GM21723 (cell line): ENCODE measurements around the gene PPM1K.
A peak's percentile ranks its signal among the peaks of the same experiment; 100 is the strongest.

ENCODE experiments used
- ATAC-seq: cut with Tn5 transposase; IDR thresholded peaks from one replicate; pipeline ENCODE4 v1.9.1; 2021; ENCODE audit warnings: mild to moderate bottlenecking, moderate library complexity; ENCODE audit not compliant: unreplicated experiment

Gene PPM1K

DNA sequence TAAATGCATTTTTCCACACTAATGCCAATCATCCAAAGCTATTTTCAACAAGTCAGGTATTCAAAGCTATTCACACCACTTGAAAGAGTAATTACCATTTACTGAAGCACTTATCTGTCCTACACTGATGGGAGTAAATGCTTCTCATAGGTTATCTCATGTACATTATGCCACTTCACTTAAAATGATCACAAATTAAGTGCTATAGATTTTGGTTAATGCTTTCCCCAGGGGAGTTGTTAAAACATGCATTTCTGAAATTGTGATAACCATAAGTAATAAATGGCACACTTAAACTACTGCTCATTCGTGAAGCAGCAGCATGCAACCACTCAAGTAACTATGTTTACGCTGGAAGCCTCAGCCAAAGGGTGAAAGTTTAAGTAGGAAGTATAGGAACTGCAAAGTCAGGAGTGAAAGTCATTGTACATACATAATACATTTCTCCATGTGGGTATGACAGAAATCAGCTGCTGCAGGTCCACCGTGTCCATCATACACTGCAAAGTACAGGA is 6.6 kb downstream of the PPM1K start:
- no peak for ATAC-seq

DNA sequence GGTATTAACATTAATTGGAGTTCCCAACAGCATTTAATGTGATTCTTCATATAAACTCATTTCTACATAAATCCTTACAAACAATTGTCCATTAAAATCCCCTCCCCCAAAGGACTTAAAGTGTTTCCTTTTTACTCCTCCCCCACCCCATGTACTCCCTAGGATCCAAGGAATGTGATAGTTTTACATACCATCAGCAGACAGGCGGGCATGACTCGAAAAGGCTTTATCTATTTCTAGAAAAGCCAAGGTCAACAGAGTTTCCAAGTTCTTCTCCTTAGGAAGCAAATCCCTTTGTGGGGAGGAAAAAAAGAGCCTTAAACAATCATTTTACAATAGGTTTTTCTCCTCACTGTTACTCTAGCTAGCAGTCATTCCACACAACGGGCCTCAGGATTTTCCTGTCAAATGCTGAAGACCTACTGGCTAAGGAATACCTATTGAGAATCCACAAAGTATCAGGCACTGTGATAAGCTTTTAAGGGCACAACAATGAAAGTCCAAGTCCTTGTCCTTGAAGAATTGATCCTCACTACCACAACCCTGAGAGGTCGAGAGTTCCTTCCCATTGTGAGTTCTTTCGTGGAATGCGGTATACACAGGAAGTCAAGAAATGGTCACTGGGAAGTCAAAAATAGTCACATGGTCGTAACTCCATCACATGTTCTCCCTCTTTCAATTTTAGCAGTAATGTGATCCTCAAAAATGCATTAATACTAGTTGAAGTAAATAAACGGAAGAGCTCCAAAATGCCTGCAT is 7.2 kb downstream of the PPM1K start:
- ATAC-seq: no peak

- ATAC-seq: peak; percentile 17
Observed at GRCh38 chr4:88275949-88276515, 8.3 kb downstream of the PPM1K start.

GRCh38 chr4:88275516-88275915 is 8.8 kb downstream of the PPM1K start:
- peak; percentile 75 for ATAC-seq

GRCh38 chr4:88268913-88269312 is 15.4 kb downstream of the PPM1K start:
- no peak for ATAC-seq

DNA sequence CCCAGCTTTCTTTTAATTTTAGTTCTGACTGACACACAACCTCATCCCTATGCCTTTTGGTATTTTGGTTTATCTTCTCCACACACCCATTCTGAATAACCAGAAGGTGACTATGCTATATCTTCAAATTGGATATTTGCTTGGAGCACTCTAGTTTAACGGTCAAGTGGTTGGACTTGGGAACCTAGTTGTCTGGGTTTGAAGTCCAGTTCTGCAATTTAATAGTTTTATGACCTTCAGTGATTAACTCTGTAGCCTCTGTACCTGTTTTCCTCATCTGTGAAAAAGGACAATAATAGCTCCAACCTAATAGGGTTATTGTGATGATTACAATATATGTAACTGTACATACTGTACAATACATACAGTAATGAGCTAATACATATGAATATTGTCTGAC is 20.0 kb downstream of the PPM1K start:
- no peak for ATAC-seq

GRCh38 chr4:88257726-88258125 is 26.6 kb downstream of the PPM1K start:
- no peak for ATAC-seq

GRCh38 chr4:88255111-88255510 is 29.2 kb downstream of the PPM1K start:
- ATAC-seq: no peak

DNA sequence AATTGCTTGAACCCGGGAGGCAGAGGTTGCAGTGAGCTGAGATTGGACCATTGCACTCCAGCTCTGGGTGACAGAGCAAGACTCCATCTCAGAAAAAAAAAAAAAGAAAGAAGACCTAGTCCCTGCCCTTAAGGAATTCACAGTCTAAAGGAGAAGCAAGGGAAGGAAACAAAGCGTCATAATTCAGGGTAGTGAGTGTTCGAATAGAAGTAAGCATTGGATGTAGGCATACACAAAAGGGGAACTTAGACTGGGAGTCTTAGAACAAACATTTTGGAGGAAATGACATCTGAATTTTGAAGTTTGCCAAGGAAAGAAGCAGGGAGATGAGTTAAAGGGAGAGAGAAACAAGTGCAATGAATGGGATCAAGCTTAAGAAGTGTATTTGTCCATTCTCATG is 32.4 kb downstream of the PPM1K start:
- ATAC-seq: no peak

- no peak for ATAC-seq
Observed at GRCh38 chr4:88247148-88247547, 37.2 kb downstream of the PPM1K start.

DNA sequence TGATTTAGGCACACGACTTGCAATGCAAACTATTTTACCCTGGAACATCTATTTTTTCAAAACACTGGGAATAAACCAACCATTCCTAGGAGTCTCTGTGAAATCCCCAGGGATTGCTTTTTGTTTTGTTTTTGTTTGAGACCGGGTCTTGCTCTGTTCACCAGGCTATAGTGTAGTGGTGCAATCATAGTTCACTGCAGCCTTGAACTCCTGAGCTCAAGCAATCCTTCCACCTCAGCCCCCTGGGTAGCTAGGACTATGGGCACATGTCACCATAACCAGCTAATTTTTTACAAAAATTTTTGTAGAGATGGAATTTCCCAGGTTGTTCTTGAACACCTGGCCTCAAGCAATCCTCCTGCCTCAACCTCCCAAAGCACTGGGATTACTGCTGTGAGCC is 37.8 kb downstream of the PPM1K start:
- no peak for ATAC-seq

GRCh38 chr4:88244816-88245579 is 39.4 kb downstream of the PPM1K start:
- no peak for ATAC-seq

GRCh38 chr4:88244056-88244455 is 40.3 kb downstream of the PPM1K start:
- no peak for ATAC-seq

DNA sequence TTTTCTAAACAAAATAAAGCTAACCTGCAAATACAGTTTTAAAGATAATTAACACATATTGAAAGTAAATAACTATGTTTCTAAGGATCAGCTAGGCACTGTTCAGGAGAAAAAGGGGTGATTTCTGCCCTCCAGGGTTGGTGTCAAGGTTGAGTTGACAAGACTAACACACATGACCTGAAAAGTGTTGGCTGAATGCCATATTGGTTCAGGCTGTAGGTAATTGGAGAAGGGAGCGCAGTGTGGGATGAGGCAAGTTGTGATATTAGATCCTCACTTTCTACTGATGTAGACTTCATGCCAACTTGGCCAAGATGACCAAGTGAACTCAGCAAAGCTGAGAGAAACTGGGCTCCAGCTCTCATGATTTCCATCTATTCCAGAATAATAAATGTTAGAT is 42.2 kb downstream of the PPM1K start:
- no peak for ATAC-seq

DNA sequence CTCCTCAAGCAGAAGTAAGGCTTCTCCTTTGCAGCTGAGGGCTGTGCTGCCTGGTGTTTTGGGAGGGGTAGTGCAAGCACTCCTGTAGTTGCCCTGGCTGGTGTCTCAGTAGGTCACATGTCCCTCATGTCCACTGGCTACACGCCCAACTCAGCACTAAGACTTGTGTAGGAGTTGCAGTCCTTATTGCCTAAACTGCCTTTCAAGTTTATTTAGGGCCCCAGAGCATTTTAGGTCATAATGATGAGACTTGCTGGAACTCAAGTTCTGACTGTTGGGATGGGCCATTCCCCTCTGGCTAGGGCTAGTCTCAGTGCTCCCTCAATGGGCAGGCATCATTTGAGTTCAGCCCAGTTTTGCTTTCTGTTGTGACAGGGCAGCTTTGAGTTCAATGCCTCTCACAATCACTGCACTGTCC is 44.1 kb downstream of the PPM1K start:
- ATAC-seq: no peak

- no peak for ATAC-seq
Observed at GRCh38 chr4:88230969-88231771, 53.2 kb downstream of the PPM1K start.

DNA sequence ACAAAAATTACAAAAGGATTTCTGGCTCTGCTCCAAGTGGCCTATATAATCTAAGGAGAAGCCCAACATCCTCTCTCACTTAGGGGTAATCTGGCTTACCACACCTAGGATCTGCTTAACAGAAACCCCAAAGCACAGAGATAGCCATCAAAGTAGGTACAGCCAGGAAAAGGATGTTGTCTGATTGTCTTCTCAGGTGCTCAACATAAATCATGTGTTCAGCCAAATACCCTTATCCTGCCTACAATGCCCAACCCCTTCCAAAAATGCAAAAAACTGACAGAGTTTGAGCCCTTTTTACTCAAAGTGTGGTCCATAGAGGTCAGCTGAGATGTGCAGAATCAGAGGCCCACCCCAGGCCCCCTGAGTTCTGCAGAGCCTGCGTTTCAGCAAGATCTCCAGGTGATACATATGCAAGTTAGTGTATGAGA is 53.9 kb downstream of the PPM1K start:
- ATAC-seq: no peak

DNA sequence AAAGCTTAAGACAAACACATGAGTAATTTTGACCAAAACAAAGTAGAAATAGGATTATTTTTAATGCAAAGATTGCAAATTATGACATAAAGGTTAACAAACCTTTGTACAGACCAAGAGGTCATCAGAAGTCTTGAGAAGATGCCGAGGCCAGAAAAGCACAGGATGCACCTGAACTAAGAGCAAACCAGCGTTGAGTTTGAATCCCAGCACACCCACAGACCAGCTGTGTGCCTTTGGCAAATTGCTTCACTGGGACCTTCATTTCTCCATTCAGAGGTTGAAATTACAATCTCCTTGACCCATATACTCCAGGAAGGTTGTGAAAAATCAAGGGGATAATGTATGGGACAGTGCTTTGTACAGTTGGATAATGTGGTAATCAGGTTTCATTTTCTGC is 56.6 kb downstream of the PPM1K start:
- ATAC-seq: no peak

DNA sequence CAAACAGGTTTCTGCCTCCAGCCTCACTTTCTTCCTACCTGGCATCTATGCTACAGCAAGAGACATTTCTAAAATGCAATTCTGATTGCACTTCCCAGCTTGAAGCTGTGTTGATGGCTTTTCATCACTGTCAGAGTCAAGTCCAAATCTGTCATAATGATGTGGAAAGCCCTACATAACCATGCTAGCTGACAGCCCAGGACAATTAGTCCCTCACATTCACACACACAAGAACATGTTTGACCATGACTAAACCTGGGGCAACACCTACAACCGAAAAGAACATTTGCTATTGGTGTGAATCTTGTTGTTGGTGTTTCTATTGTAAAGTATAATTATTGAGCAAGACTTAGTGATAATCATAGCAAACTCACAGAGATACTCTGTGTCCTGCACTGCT is 58.2 kb downstream of the PPM1K start:
- no peak for ATAC-seq

DNA sequence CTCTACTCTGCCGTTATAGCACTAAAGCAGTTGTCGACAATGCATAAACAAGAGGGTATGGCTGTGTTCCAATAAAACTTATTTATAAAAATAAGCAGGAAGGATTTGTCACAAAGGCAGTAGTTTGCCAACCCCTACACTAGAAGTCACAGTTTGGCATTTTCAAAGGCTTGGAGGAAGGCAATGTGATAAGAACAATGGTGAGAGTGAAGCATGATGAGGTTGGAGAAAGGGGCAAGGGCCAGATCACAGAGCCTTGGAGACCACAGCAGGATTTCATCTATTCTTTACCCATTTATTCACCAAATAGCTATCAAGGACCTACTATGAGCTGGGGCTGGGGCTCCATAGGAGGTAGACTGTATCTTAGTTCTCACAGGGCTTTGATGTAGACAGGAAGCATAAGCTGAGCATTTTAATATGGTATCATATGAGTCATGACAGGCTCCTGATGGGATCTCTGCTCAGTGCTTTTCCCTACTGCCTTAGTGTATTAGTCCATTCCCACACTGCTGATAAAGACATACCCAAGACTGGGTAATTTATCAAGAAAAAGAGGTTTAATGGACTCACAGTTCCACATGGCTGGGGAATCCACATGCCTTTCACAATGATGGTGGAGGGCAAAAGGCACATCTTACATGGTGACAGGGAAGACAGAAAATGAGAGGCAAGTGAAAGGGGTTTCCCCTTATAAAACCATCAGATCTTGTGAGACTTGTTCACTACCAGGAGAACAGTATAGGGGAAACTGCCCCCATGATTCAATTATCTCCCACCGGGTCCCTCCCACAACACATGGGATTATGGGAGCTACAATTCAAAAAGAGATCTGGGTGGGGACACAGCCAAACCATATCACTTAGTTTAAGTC is 58.9 kb downstream of the PPM1K start:
- no peak for ATAC-seq
